Neuronal stem cell (in vitro differentiated cells): ENCODE results near the gene CSRP1.

Experiments
- DNase-seq: peaks from one replicate; pipeline ENCODE4 v3.0.0-alpha.2; 2013; ENCODE audit warnings: low spot score
- H2AFZ ChIP-seq: one replicate; pipeline ENCODE4 v1.6.1; 2013; ENCODE audit warnings: mild to moderate bottlenecking, low read length, inconsistent platforms
- H2AK5ac ChIP-seq: 2 replicates; pipeline ENCODE4 v1.6.1; 2013; ENCODE audit warnings: low read depth, mild to moderate bottlenecking, inconsistent platforms, low read length, moderate library complexity, mixed read lengths
- H2BK120ac ChIP-seq: 2 replicates; pipeline ENCODE4 v1.6.1; 2013; ENCODE audit warnings: low read depth, mild to moderate bottlenecking, inconsistent platforms, low read length, moderate library complexity, mixed read lengths
- H2BK12ac ChIP-seq: one replicate; pipeline ENCODE4 v1.6.1; 2013; ENCODE audit warnings: low read length, inconsistent platforms
- H2BK15ac ChIP-seq: 2 replicates; pipeline ENCODE4 v1.6.1; 2013; ENCODE audit warnings: mild to moderate bottlenecking, low read length, inconsistent platforms, mixed read lengths
- H2BK5ac ChIP-seq: one replicate; pipeline ENCODE4 v1.6.1; 2013; ENCODE audit warnings: inconsistent platforms, mild to moderate bottlenecking, low read length, moderate library complexity
- H3K14ac ChIP-seq: one replicate; pipeline ENCODE4 v1.6.1; 2013; ENCODE audit warnings: low read length, inconsistent platforms
- H3K18ac ChIP-seq: 2 replicates; pipeline ENCODE4 v1.6.1; 2013; ENCODE audit warnings: low read length, inconsistent platforms
- H3K23ac ChIP-seq: 2 replicates; pipeline ENCODE4 v1.6.1; 2013; ENCODE audit warnings: low read depth, mild to moderate bottlenecking, mixed read lengths, low read length, inconsistent platforms; ENCODE audit not compliant: poor library complexity
- H3K27ac ChIP-seq: replicated peaks from 3 replicates; pipeline ENCODE4 v1.5.1; 2013; ENCODE audit warnings: low read length, inconsistent platforms
- H3K27me3 ChIP-seq, 3 experiments: 2 replicates each; pipeline ENCODE4 v1.6.1; 2013; ENCODE audit warnings: low read length in 3 of 3, mild to moderate bottlenecking in 2 of 3, inconsistent platforms in 1 of 3, low read depth in 1 of 3, mixed read lengths in 1 of 3, moderate library complexity in 1 of 3; ENCODE audit not compliant: control insufficient read depth in 3 of 3, insufficient read depth in 3 of 3
- H3K36me3 ChIP-seq, 2 donors: replicated peaks in 1 of 2; 2 replicates each; pipeline ENCODE4 v1.6.1; 2013; ENCODE audit warnings: low read length in 2 of 2; ENCODE audit not compliant: control insufficient read depth in 2 of 2, insufficient read depth in 2 of 2
- H3K4ac ChIP-seq: 2 replicates; pipeline ENCODE4 v1.6.1; 2013; ENCODE audit warnings: inconsistent platforms, mild to moderate bottlenecking, low read length, moderate library complexity
- H3K4me1 ChIP-seq, 2 donors: 1 replicate in 1 of 2; 2 replicates in 1 of 2; pipeline ENCODE4 v1.6.1; 2013; ENCODE audit warnings: low read length in 2 of 2, low read depth in 1 of 2; ENCODE audit not compliant: control insufficient read depth in 2 of 2, insufficient read depth in 1 of 2
- H3K4me2 ChIP-seq: one replicate; pipeline ENCODE4 v1.6.1; 2013; ENCODE audit warnings: mild to moderate bottlenecking, low read length, inconsistent platforms; ENCODE audit not compliant: insufficient read depth, poor library complexity, severe bottlenecking
- H3K4me3 ChIP-seq, 2 donors: 2 replicates each; pipeline ENCODE4 v1.5.1; 2013; ENCODE audit warnings: low read length in 2 of 2, mild to moderate bottlenecking in 2 of 2, inconsistent platforms in 1 of 2, moderate library complexity in 1 of 2
- H3K79me1 ChIP-seq: one replicate; pipeline ENCODE4 v1.6.1; 2013; ENCODE audit warnings: low read depth, mild to moderate bottlenecking, inconsistent platforms, low read length, moderate library complexity
- H3K9ac ChIP-seq: one replicate; pipeline ENCODE4 v1.6.1; 2013; ENCODE audit warnings: mild to moderate bottlenecking, low read depth, low read length, inconsistent platforms; ENCODE audit not compliant: poor library complexity
- H3K9me3 ChIP-seq, 2 donors: replicated peaks in 1 of 2; 2 replicates each; pipeline versions ENCODE3 to v1.6.1; 2013; ENCODE audit warnings: low read length in 2 of 2, mild to moderate bottlenecking in 2 of 2, inconsistent platforms in 1 of 2, low read depth in 1 of 2, mixed read lengths in 1 of 2, moderate library complexity in 1 of 2; ENCODE audit not compliant: control insufficient read depth in 2 of 2, insufficient read depth in 1 of 2
- H4K8ac ChIP-seq: one replicate; pipeline ENCODE4 v1.6.1; 2013; ENCODE audit warnings: low read depth, mild to moderate bottlenecking, inconsistent platforms, low read length, moderate library complexity
- H4K91ac ChIP-seq: one replicate; pipeline ENCODE4 v1.6.1; 2013; ENCODE audit warnings: low read length, low read depth, mild to moderate bottlenecking, inconsistent platforms; ENCODE audit not compliant: poor library complexity
- WGBS, 2 donors: extraction: QIAGEN DNeasy Blood & Tissue Kit; methylation state at CpG; one replicate each; pipeline ENCODE4 v1.1.7; 2013; ENCODE audit warnings: missing lambda C conversion rate in 2 of 2, mixed read lengths in 1 of 2; ENCODE audit not compliant: insufficient read length in 2 of 2, insufficient replicate concordance in 1 of 2; ENCODE audit errors: extremely low coverage in 2 of 2; 5-methylcytosine and 5-hydroxymethylcytosine counted together

Gene CSRP1

DNA sequence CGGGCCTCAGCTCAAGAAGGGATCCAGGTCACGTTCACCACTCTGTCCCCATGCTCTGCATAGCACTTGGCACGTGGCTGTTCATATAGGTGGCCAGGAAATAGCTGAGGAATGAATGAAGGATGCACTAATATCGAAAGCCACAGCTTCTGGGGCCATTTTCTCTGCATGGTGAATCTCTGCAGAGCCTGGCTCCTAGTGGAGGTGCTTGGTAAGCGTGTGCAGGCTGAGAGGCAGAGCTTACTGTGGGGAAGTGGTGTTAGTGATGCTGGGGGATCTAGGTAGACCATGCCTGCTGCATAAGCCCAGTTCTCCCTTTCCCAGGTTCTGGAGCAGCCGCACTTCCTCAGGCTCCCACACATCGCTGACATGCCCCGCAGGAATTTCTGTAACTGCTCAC is 8.3 kb downstream of the CSRP1 start:
- no peak overlapping the region for H3K4me3 ChIP-seq
- H2AFZ ChIP-seq = no peak overlapping the region
- H4K91ac ChIP-seq = peak overlapping the region; percentile 27
- H2AK5ac ChIP-seq = peak overlapping the region; percentile 34
- H3K14ac ChIP-seq = no peak overlapping the region
- H2BK15ac ChIP-seq = no peak overlapping the region
- H3K9me3 ChIP-seq = no peaks in the 10 kb centered on the region
- no peak overlapping the region for H2BK12ac ChIP-seq
- DNase-seq = no peak
- no peak overlapping the region for H2BK120ac ChIP-seq
- peaks cover 0 to 1% of the 10 kb centered on the region in 2 donors for H3K36me3 ChIP-seq
- WGBS, 2 donors = no CpG with 5 or more reads among the region's 8 CpGs
- H2BK5ac ChIP-seq = peak overlapping the region; percentile 40
- H3K79me1 ChIP-seq = no peaks in the 10 kb centered on the region
- H3K4ac ChIP-seq = no peak overlapping the region
- H3K9ac ChIP-seq = no peak overlapping the region
- H3K27me3 ChIP-seq = no peaks in the 10 kb centered on the region
- H3K4me2 ChIP-seq = no peak overlapping the region
- H4K8ac ChIP-seq = no peak overlapping the region
- peaks cover 35 to 41% of the 10 kb centered on the region in 2 donors for H3K4me1 ChIP-seq
- H3K18ac ChIP-seq = no peak overlapping the region
- peak overlapping the region; percentile 9 for H3K23ac ChIP-seq
- H3K27ac ChIP-seq = no peak overlapping the region

DNA sequence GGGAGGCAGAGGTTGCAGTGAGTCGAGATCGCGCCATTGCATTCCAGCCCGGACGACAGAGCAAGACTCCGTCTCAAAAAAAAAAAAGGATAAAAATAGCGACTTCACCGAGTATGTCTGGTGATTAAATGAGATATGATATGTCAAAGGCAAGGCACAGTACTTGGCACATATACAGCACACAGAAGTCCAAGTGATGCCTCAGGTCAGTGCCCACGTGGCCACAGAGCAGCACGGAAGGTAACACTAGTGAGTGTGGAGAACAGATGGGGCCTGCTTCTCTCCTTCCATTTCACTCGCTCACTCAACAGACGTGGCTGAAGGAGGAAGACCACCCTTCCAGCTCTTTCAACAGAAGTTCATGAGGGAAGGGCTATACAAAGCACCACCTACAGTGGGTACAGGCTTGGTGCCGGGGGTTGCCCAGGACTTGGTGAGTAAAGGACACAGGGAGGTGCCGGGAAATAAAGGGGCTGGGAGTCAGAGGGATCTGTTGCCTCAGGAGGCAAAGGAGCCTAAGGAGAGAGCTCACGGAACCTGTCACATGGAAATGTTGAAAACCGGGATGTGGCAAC is 8.9 kb downstream of the CSRP1 start:
- Histone ChIP-seq H3K18ac (no peak overlapping the region), H2BK12ac (no peak overlapping the region), H2BK120ac (no peak overlapping the region), H2BK5ac (no peak overlapping the region), H3K27me3 (no peaks in the 10 kb centered on the region), H3K36me3 (peaks cover 0 to 1% of the 10 kb centered on the region in 2 donors), H3K9ac (no peak overlapping the region), H3K9me3 (peaks cover 0 to under 1% of the 10 kb centered on the region in 2 donors), H4K91ac (no peak overlapping the region), H2AK5ac (no peak overlapping the region), H4K8ac (no peak overlapping the region), H3K4me3 (no peak overlapping the region), H3K27ac (no peak overlapping the region), H3K4ac (no peak overlapping the region), H3K14ac (no peak overlapping the region), H3K23ac (no peak overlapping the region), H2BK15ac (no peak overlapping the region), H3K4me2 (no peak overlapping the region), H3K4me1 (peaks cover 32 to 36% of the 10 kb centered on the region in 2 donors), H3K79me1 (no peaks in the 10 kb centered on the region), H2AFZ (no peak overlapping the region)
- DNase-seq = no peak
- no CpG with 5 or more reads among the region's 16 CpGs for WGBS, 2 donors

DNA sequence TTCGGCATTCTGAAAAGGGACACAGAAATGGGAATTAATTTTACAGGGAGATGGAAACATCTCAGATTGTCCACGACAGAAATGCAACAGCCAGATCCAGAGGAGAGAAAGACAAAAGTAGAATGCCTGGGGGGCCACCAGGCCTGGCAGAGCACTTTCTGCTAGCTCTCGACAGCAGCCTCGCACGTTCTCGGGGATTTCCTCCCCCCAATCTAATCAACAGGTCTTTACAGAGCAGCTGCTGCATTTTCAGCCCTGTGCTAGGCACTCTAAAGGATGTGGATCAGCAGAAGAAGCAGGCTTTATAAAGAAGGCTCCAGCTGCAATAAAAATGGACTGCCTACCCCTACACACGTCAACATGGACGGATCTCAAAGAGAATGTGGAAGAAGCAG is 10.6 kb downstream of the CSRP1 start:
- no peak overlapping the region for H2BK120ac ChIP-seq
- no peak overlapping the region for H2AK5ac ChIP-seq
- peaks cover 30 to 32% of the 10 kb centered on the region in 2 donors for H3K4me1 ChIP-seq
- no peak overlapping the region for H2BK15ac ChIP-seq
- no CpG with 5 or more reads among the region's 8 CpGs for WGBS, 2 donors
- H3K4me3 ChIP-seq = no peak overlapping the region
- H3K18ac ChIP-seq = peak overlapping the region; percentile 88
- no peak overlapping the region for H3K23ac ChIP-seq
- H3K27ac ChIP-seq = no peak overlapping the region
- no peak overlapping the region for H3K9ac ChIP-seq
- peaks cover 0 to 3% of the 10 kb centered on the region in 2 donors for H3K9me3 ChIP-seq
- H3K27me3 ChIP-seq = no peaks in the 10 kb centered on the region
- H3K14ac ChIP-seq = no peak overlapping the region
- no peaks in the 10 kb centered on the region for H3K79me1 ChIP-seq
- no peak overlapping the region for H2BK12ac ChIP-seq
- DNase-seq = no peak
- no peak overlapping the region for H3K4ac ChIP-seq
- H4K8ac ChIP-seq = no peak overlapping the region
- H3K4me2 ChIP-seq = no peak overlapping the region
- H4K91ac ChIP-seq = no peak overlapping the region
- H2AFZ ChIP-seq = peak overlapping the region; percentile 80
- H3K36me3 ChIP-seq = peaks cover 0 to 1% of the 10 kb centered on the region in 2 donors
- H2BK5ac ChIP-seq = peak overlapping the region; percentile 32

DNA sequence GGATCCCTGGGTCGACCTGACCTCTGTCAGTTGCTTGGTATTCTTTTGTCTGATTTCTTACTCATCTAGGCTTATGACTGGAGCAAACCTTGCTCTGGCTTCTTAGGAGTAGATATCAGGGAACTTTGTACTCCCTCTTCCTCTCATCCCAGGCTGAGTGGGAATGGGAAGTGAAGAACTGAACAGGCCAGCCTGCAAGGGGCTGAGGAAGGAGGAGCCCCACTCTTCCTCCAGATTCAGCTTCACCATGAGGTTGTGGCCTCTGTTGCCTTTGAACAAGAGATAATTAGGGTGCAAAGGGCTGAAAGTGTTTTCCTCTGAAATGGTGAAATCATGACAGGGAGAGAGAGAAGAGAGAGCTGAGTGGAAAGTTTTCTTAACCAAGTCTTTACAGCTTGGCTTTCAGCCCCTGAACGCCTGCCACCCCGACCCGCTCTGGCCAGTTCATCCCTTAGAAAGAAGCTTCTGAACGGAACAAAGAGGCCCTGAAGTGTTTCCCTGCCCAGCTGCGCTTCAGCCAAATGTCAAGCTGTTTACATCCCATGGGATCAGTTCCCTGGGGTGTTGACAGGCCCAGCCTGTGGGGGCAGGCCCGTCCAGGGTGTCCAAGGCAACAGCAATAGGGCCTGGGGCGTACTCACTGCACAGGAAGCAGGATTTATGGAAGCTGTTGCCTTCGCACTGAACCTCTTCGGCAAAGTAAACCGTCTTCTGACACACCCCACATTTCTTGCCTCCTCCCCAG is 11.2 kb downstream of the CSRP1 start:
- Histone ChIP-seq H3K4me3 (no peak overlapping the region), H2BK12ac (no peak overlapping the region), H3K23ac (no peak overlapping the region), H3K18ac (peak overlapping the region; percentile 88), H3K79me1 (no peaks in the 10 kb centered on the region), H3K27me3 (no peaks in the 10 kb centered on the region), H3K27ac (no peak overlapping the region), H3K4me1 (peaks cover 24 to 28% of the 10 kb centered on the region in 2 donors), H2AFZ (peak overlapping the region; percentile 80), H3K9me3 (peaks cover 0 to 3% of the 10 kb centered on the region in 2 donors), H3K4me2 (no peak overlapping the region), H4K91ac (no peak overlapping the region), H2AK5ac (no peak overlapping the region), H3K9ac (no peak overlapping the region), H3K36me3 (peaks cover 0 to 1% of the 10 kb centered on the region in 2 donors), H3K14ac (no peak overlapping the region), H2BK5ac (peak overlapping the region; percentile 32), H4K8ac (no peak overlapping the region), H3K4ac (no peak overlapping the region), H2BK15ac (no peak overlapping the region), H2BK120ac (no peak overlapping the region)
- no CpG with 5 or more reads among the region's 11 CpGs for WGBS, 2 donors
- DNase-seq = no peak
